ENCODE measurements around the gene ITGA8.
"Not testable (repeated sequence)": the region's sequence is repeated elsewhere in the genome, so short reads cannot be mapped to it uniquely, and the experiment has no call there.

ITGA8 gene

DNA sequence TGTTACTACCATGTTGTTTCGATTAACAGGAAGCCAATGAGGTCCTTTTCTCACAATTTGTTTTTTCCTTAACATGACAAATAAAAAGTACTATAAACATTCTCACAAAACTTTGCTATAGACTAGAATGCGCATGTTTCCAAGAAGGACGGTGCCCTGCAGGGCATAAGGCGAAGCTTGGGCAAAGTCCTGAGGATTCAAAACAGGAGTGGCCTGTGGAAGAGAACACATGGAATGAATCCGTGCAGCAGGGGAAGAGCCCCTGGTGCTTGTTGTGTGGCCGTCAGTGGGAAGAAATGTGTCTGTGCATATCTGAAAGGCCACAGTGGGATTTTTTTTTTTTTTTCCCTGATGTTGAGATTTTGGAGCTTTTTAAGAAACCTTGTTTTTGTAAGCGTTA, 67.6 kb downstream of the ITGA8 start:
- no peak overlapping the region for H3K4me3 ChIP-seq (replicated peaks; ENCODE audit: low read depth, low read length)
- no peak for DNase-seq (ENCODE audit: extremely low read depth, low read depth)
- TF ChIP-seq, protein P1, sequence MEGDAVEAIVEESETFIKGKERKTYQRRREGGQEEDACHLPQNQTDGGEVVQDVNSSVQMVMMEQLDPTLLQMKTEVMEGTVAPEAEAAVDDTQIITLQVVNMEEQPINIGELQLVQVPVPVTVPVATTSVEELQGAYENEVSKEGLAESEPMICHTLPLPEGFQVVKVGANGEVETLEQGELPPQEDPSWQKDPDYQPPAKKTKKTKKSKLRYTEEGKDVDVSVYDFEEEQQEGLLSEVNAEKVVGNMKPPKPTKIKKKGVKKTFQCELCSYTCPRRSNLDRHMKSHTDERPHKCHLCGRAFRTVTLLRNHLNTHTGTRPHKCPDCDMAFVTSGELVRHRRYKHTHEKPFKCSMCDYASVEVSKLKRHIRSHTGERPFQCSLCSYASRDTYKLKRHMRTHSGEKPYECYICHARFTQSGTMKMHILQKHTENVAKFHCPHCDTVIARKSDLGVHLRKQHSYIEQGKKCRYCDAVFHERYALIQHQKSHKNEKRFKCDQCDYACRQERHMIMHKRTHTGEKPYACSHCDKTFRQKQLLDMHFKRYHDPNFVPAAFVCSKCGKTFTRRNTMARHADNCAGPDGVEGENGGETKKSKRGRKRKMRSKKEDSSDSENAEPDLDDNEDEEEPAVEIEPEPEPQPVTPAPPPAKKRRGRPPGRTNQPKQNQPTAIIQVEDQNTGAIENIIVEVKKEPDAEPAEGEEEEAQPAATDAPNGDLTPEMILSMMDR (IDR thresholded peaks at IDR 0.05; ENCODE audit: low read depth, low read length, missing control alignments): no peak

DNA sequence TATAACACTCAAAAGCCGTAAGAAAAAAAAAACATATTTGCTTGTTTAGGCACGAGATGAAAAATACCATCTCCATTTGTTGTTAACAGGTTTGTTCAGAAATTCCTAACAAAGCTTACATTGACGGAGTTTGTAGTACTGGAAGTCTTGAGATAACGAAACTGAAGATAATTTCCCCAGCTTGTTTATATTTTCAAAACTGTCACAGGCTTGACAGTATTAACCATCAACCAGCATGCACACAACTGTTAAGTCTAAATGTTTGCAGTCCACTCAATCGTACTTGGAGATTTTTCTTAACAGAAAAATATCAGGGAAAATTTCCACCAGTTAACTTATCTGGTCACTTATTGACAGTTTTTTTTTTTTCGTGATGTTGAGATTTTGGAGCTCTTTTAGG, 68.5 kb downstream of the ITGA8 start:
- no peak for DNase-seq (ENCODE audit: extremely low read depth, low read depth)
- TF ChIP-seq, protein P1 (IDR thresholded peaks at IDR 0.05; ENCODE audit: low read depth, low read length, missing control alignments): no peak
- H3K4me3 ChIP-seq (replicated peaks; ENCODE audit: low read depth, low read length): no peak overlapping the region

- TF ChIP-seq, protein P1 (IDR thresholded peaks at IDR 0.05; ENCODE audit: low read depth, low read length, missing control alignments): no peak
- no peak for DNase-seq (ENCODE audit: extremely low read depth, low read depth)
- no peak overlapping the region for H3K4me3 ChIP-seq (replicated peaks; ENCODE audit: low read depth, low read length)
Measured at GRCh38 chr10:15642095-15642494, 77.6 kb downstream of the ITGA8 start.

- DNase-seq (ENCODE audit: extremely low read depth, low read depth): no peak
- no peak overlapping the region for H3K4me3 ChIP-seq (replicated peaks; ENCODE audit: low read depth, low read length)
- TF ChIP-seq, protein P1 (IDR thresholded peaks at IDR 0.05; ENCODE audit: low read depth, low read length, missing control alignments): no peak
Measured at GRCh38 chr10:15640536-15641085, 79.1 kb downstream of the ITGA8 start.

DNA sequence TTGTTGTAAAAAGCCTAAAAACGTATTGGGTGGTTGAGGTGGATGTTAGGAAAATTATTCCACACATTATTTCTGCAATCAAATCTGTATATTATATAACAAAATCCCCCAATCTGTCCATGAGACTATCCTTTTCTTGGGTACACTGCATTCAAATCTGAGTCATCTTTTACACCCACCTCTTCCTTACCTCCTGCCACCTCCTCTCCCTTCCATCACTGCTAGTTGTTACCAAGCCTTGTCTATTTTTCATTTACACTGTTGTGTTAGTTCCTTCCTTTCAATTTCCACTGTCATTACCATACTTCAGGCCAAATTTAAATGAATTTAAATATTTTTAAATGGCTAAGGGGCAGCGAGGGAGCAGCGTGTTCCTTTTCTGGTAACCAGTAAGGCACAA, 83.3 kb downstream of the ITGA8 start:
- no peak for DNase-seq (ENCODE audit: extremely low read depth, low read depth)
- no peak overlapping the region for H3K4me3 ChIP-seq (replicated peaks; ENCODE audit: low read depth, low read length)
- TF ChIP-seq, protein P1 (IDR thresholded peaks at IDR 0.05; ENCODE audit: low read depth, low read length, missing control alignments): no peak

GRCh38 chr10:15632456-15633091, 87.1 kb downstream of the ITGA8 start:
- DNase-seq (ENCODE audit: extremely low read depth, low read depth): no peak
- TF ChIP-seq, protein P1 (IDR thresholded peaks at IDR 0.05; ENCODE audit: low read depth, low read length, missing control alignments): no peak
- no peak overlapping the region for H3K4me3 ChIP-seq (replicated peaks; ENCODE audit: low read depth, low read length)

- H3K4me3 ChIP-seq (replicated peaks; ENCODE audit: low read depth, low read length); DNase-seq (ENCODE audit: extremely low read depth, low read depth): not testable (repeated sequence)
Measured at GRCh38 chr10:15631205-15631604, 88.5 kb downstream of the ITGA8 start.
